Measurements from ENCODE around the gene CX3CL1. TPM values are rescaled to one million over a fixed set of nuclear protein-coding genes. Genes with fewer than 3 reads are reported as not detected.
A peak's percentile ranks its signal among the peaks of the same experiment; 100 is the strongest.

Gene CX3CL1
- polyA plus RNA-seq, 4 donors: 0.67 to 25.4 (median 9.7) TPM

DNA sequence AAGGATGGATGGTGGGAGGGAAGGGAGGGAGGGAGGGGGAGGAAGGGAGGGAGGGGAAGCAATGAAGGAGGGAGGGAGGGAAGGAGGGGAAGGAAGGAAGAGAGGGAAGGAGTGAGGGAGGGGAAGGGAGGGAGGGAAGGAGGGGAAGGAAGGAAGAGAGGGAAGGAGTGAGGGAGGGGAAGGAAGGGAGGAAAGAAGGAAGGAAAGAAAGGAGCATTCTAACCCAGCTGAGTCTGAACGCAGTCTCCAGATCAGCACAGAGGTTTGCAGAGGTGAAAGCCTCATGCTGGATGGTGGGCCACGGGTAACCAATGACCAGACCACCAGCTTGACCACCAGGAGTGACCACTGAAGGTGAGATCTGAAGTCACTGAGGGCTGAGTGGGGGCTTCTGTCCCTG, 50.9 kb downstream of the CX3CL1 start:
- Histone ChIP-seq H3K27ac (ENCODE audit: low read depth in 1 of 3, low read length in 2 of 3) (no peak overlapping the region), H3K9me3 (ENCODE audit: control insufficient read depth in 2 of 2, insufficient read depth in 1 of 2, low read depth in 1 of 2, low read length in 1 of 2) (no peaks in the 10 kb centered on the region), H3K27me3 (ENCODE audit: control insufficient read depth in 3 of 3, insufficient read depth in 3 of 3, low read length in 3 of 3) (no peaks in the 10 kb centered on the region), H3K4me3 (ENCODE audit: low read depth in 1 of 3, low read length in 3 of 3) (no peak overlapping the region), H3K36me3 (ENCODE audit: control insufficient read depth in 3 of 3, insufficient read depth in 2 of 3, low read depth in 1 of 3, low read length in 3 of 3) (peaks cover 0 to 14% (median 3%) of the 10 kb centered on the region in 3 donors), H3K4me1 (ENCODE audit: control insufficient read depth in 3 of 3, insufficient read depth in 2 of 3, low read depth in 1 of 3, low read length in 2 of 3) (peaks cover 0 to 7% (median 0%) of the 10 kb centered on the region in 3 donors)
- no peak for DNase-seq
- FAIRE-seq: no peak
- 74 to 77% (median 76%) methylated on average over 2 of the region's 2 CpGs for WGBS, 3 donors

DNA sequence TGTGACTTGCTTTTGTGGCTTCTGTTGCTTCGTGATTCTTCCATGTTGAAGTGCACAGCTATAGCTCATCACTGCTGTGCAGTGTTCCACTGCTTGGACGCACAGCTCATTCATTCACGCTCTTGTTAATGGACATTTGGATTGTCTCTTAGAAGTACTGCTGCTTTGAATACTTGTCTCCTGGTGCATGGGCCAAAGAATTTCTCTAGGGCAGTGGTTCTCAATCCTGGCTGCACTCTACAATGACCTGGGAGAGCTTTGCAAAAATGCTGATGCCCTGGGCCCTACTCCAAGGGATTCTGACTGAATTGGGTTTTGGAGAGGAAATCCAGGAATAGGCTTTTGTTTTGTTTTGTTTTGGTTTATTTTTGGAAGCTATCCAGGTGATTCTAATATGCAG, 52.3 kb downstream of the CX3CL1 start:
- Histone ChIP-seq H3K36me3 (ENCODE audit: control insufficient read depth in 3 of 3, insufficient read depth in 2 of 3, low read depth in 1 of 3, low read length in 3 of 3) (peaks cover 0 to 22% (median 8%) of the 10 kb centered on the region in 3 donors), H3K27ac (ENCODE audit: low read depth in 1 of 3, low read length in 2 of 3) (no peak overlapping the region), H3K4me1 (ENCODE audit: control insufficient read depth in 3 of 3, insufficient read depth in 2 of 3, low read depth in 1 of 3, low read length in 2 of 3) (peaks cover 0 to 3% (median 0%) of the 10 kb centered on the region in 3 donors), H3K27me3 (ENCODE audit: control insufficient read depth in 3 of 3, insufficient read depth in 3 of 3, low read length in 3 of 3) (no peaks in the 10 kb centered on the region), H3K9me3 (ENCODE audit: control insufficient read depth in 2 of 2, insufficient read depth in 1 of 2, low read depth in 1 of 2, low read length in 1 of 2) (no peaks in the 10 kb centered on the region), H3K4me3 (ENCODE audit: low read depth in 1 of 3, low read length in 3 of 3) (no peak overlapping the region)
- FAIRE-seq: no peak
- no peak for DNase-seq
- 68 to 86% (median 80%) methylated on average over 3 of the region's 3 CpGs for WGBS, 3 donors

DNA sequence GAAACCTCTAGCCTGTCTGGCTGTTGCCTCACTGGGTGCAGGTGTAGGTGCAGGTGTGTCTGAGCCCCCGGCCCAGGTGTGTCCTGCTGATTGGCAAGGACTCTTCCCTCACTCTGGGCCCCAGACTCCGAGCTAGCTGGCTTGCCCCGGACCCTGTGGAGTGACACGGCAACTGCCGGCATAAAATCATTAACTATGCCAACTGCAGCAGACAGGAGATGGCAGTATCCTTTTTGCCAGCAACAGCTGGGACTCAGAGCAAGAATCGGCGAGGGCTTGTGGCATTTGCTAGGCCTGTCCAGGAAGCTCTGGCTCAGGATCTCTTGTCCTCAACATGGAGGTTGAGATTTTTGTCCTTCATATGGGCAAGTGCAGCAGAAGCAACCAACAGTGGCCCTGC, 54.1 kb downstream of the CX3CL1 start:
- WGBS, 3 donors: 79 to 88% (median 83%) methylated on average over 7 of the region's 7 CpGs
- peaks cover 0 to 3% (median 0%) of the 10 kb centered on the region in 3 donors for H3K4me1 ChIP-seq (ENCODE audit: control insufficient read depth in 3 of 3, insufficient read depth in 2 of 3, low read depth in 1 of 3, low read length in 2 of 3)
- H3K36me3 ChIP-seq (ENCODE audit: control insufficient read depth in 3 of 3, insufficient read depth in 2 of 3, low read depth in 1 of 3, low read length in 3 of 3): peaks cover 5 to 38% (median 21%) of the 10 kb centered on the region in 3 donors
- no peak overlapping the region for H3K27ac ChIP-seq (ENCODE audit: low read depth in 1 of 3, low read length in 2 of 3)
- DNase-seq (no peak), FAIRE-seq (no peak)
- H3K4me3 ChIP-seq (ENCODE audit: low read depth in 1 of 3, low read length in 3 of 3): no peak overlapping the region
- no peaks in the 10 kb centered on the region for H3K9me3 ChIP-seq (ENCODE audit: control insufficient read depth in 2 of 2, insufficient read depth in 1 of 2, low read depth in 1 of 2, low read length in 1 of 2)
- no peaks in the 10 kb centered on the region for H3K27me3 ChIP-seq (ENCODE audit: control insufficient read depth in 3 of 3, insufficient read depth in 3 of 3, low read length in 3 of 3)

DNA sequence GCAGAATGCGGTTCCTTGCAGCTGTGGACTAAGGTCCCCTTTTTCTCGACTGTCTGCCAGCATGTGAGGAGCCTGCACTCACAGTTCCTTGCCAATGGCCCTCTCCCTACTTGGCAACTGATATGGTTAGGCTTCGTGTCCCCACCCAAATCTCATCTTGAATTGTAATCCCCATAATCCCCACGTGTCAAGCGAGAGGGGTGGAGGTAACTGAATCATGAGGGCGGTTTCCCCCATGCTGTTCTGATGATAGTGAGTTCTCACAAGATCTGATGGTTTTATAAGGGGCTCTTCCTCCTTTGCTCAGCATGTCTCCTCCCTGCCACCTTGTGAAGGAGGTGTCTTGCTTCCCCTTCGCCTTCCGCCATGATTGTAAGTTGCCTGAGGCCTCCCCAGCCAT, 55.0 kb downstream of the CX3CL1 start:
- no peak overlapping the region for H3K27ac ChIP-seq (ENCODE audit: low read depth in 1 of 3, low read length in 2 of 3)
- no peak overlapping the region for H3K4me3 ChIP-seq (ENCODE audit: low read depth in 1 of 3, low read length in 3 of 3)
- H3K27me3 ChIP-seq (ENCODE audit: control insufficient read depth in 3 of 3, insufficient read depth in 3 of 3, low read length in 3 of 3): no peaks in the 10 kb centered on the region
- H3K9me3 ChIP-seq (ENCODE audit: control insufficient read depth in 2 of 2, insufficient read depth in 1 of 2, low read depth in 1 of 2, low read length in 1 of 2): no peaks in the 10 kb centered on the region
- H3K4me1 ChIP-seq (ENCODE audit: control insufficient read depth in 3 of 3, insufficient read depth in 2 of 3, low read depth in 1 of 3, low read length in 2 of 3): peaks cover 0 to 5% (median 0%) of the 10 kb centered on the region in 3 donors
- peaks cover 5 to 43% (median 21%) of the 10 kb centered on the region in 3 donors for H3K36me3 ChIP-seq (ENCODE audit: control insufficient read depth in 3 of 3, insufficient read depth in 2 of 3, low read depth in 1 of 3, low read length in 3 of 3)
- DNase-seq (no peak), FAIRE-seq (no peak)
- WGBS, 3 donors: 85 to 90% (median 88%) methylated on average over 8 of the region's 8 CpGs

DNA sequence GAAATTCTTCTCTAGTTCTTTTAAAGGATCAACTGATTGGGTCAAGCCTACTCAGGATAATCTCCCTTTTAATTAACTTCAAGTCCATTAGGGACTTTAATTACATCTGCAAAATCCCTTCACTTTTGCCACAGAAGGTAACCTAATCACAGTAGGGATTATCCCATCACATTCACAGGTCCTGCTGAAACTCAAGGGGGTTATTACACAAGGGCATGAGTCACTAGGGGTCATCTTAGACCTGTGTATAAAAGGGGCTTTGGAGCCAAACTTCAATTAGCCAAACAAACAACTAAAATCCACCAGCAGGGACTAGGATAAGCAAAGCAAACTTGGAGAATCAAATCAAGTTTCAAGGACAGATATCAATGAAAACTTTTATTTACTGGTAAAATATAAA, 55.5 kb downstream of the CX3CL1 start:
- DNase-seq: no peak
- no peak overlapping the region for H3K27ac ChIP-seq (ENCODE audit: low read depth in 1 of 3, low read length in 2 of 3)
- no peaks in the 10 kb centered on the region for H3K9me3 ChIP-seq (ENCODE audit: control insufficient read depth in 2 of 2, insufficient read depth in 1 of 2, low read depth in 1 of 2, low read length in 1 of 2)
- H3K36me3 ChIP-seq (ENCODE audit: control insufficient read depth in 3 of 3, insufficient read depth in 2 of 3, low read depth in 1 of 3, low read length in 3 of 3): peaks cover 5 to 47% (median 21%) of the 10 kb centered on the region in 3 donors
- H3K4me1 ChIP-seq (ENCODE audit: control insufficient read depth in 3 of 3, insufficient read depth in 2 of 3, low read depth in 1 of 3, low read length in 2 of 3): peaks cover 0 to 10% (median 0%) of the 10 kb centered on the region in 3 donors
- no peak for FAIRE-seq
- no peak overlapping the region for H3K4me3 ChIP-seq (ENCODE audit: low read depth in 1 of 3, low read length in 3 of 3)
- H3K27me3 ChIP-seq (ENCODE audit: control insufficient read depth in 3 of 3, insufficient read depth in 3 of 3, low read length in 3 of 3): no peaks in the 10 kb centered on the region

DNA sequence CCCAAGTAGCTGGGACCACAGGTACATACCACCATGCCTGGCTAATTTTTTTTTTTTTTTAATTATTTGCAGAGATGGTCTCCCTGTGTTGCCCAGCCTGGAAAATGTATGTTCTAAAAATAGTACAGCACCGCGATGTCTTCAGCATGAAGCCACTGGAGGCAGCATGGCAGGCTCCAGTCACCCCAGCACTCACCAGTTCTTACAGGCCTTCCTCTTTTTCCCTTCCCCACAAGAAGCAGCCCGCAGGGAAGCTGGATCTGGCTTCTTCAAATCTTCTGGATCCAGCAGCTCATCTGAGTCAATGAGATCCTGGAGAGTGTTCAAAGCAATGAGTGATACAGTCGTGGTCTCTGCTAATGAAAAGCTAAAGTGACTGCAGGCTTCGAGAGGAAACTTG, 58.7 kb downstream of the CX3CL1 start:
- Histone ChIP-seq H3K4me3 (ENCODE audit: low read depth in 1 of 3, low read length in 3 of 3) (no peak overlapping the region), H3K4me1 (ENCODE audit: control insufficient read depth in 3 of 3, insufficient read depth in 2 of 3, low read depth in 1 of 3, low read length in 2 of 3) (peaks cover 0 to 13% (median 0%) of the 10 kb centered on the region in 3 donors), H3K36me3 (ENCODE audit: control insufficient read depth in 3 of 3, insufficient read depth in 2 of 3, low read depth in 1 of 3, low read length in 3 of 3) (peaks cover 17 to 60% (median 28%) of the 10 kb centered on the region in 3 donors), H3K27me3 (ENCODE audit: control insufficient read depth in 3 of 3, insufficient read depth in 3 of 3, low read length in 3 of 3) (no peaks in the 10 kb centered on the region), H3K27ac (ENCODE audit: low read depth in 1 of 3, low read length in 2 of 3) (no peak overlapping the region), H3K9me3 (ENCODE audit: control insufficient read depth in 2 of 2, insufficient read depth in 1 of 2, low read depth in 1 of 2, low read length in 1 of 2) (no peaks in the 10 kb centered on the region)
- FAIRE-seq (no peak), DNase-seq (no peak)
- WGBS, 3 donors: 90 to 92% (median 91%) methylated on average over 5 of the region's 5 CpGs

DNA sequence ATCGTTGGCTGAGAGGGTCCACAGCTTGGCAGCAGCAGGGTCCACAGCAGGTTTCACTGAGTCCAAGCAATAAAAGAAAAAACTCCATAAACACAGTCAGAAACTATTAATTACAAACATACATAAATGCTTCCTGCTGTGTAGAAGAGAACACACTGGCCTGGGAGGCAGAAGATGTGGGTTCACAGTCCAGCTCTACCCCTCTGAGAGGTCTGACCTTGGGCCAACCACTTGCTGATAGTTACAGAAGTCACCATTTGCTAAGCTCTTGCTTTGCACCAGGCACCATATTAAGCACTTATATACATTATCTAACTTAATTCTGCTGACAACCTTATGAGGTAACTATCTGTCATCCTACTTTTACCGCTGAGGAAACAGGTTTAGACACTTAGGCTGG, 60.2 kb downstream of the CX3CL1 start:
- Histone ChIP-seq H3K36me3 (ENCODE audit: control insufficient read depth in 3 of 3, insufficient read depth in 2 of 3, low read depth in 1 of 3, low read length in 3 of 3) (peaks cover 18 to 59% (median 30%) of the 10 kb centered on the region in 3 donors), H3K4me3 (ENCODE audit: low read depth in 1 of 3, low read length in 3 of 3) (no peak overlapping the region), H3K4me1 (ENCODE audit: control insufficient read depth in 3 of 3, insufficient read depth in 2 of 3, low read depth in 1 of 3, low read length in 2 of 3) (peaks cover 0 to 13% (median 0%) of the 10 kb centered on the region in 3 donors), H3K27me3 (ENCODE audit: control insufficient read depth in 3 of 3, insufficient read depth in 3 of 3, low read length in 3 of 3) (no peaks in the 10 kb centered on the region), H3K27ac (ENCODE audit: low read depth in 1 of 3, low read length in 2 of 3) (peak overlapping the region in 2 of 3 donors; percentile 67 to 69), H3K9me3 (ENCODE audit: control insufficient read depth in 2 of 2, insufficient read depth in 1 of 2, low read depth in 1 of 2, low read length in 1 of 2) (no peaks in the 10 kb centered on the region)
- FAIRE-seq: no peak
- 61 to 82% (median 65%) methylated on average over 2 of the region's 2 CpGs for WGBS, 3 donors
- peak; percentile 62 to 79 for DNase-seq

DNA sequence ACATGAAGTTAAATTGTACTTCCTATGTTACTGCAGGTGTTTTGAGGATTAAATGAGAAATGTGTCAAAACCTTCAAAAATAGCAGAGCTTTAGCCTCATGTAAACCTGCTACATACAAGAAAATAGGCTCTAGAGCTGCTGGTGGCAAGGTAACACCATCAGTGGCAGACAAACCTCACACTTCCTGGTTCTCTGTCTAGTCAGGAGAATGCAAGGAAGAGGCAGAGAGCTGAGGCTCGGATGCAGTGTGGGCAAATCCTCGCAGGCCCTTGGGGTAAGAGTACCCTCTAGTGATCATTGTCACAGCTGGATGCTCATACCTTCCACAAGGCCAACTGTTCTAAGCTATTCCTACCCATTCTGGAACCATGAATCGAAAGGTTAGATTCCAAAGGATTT, 60.7 kb downstream of the CX3CL1 start:
- H3K4me1 ChIP-seq (ENCODE audit: control insufficient read depth in 3 of 3, insufficient read depth in 2 of 3, low read depth in 1 of 3, low read length in 2 of 3): peaks cover 0 to 13% (median 0%) of the 10 kb centered on the region in 3 donors
- peaks cover 18 to 60% (median 27%) of the 10 kb centered on the region in 3 donors for H3K36me3 ChIP-seq (ENCODE audit: control insufficient read depth in 3 of 3, insufficient read depth in 2 of 3, low read depth in 1 of 3, low read length in 3 of 3)
- peak overlapping the region in 2 of 3 donors; percentile 67 for H3K27ac ChIP-seq (ENCODE audit: low read depth in 1 of 3, low read length in 2 of 3)
- WGBS, 3 donors: 90 to 91% (median 91%) methylated on average over 3 of the region's 3 CpGs
- no peaks in the 10 kb centered on the region for H3K27me3 ChIP-seq (ENCODE audit: control insufficient read depth in 3 of 3, insufficient read depth in 3 of 3, low read length in 3 of 3)
- H3K4me3 ChIP-seq (ENCODE audit: low read depth in 1 of 3, low read length in 3 of 3): no peak overlapping the region
- FAIRE-seq (no peak), DNase-seq (no peak)
- no peaks in the 10 kb centered on the region for H3K9me3 ChIP-seq (ENCODE audit: control insufficient read depth in 2 of 2, insufficient read depth in 1 of 2, low read depth in 1 of 2, low read length in 1 of 2)

DNA sequence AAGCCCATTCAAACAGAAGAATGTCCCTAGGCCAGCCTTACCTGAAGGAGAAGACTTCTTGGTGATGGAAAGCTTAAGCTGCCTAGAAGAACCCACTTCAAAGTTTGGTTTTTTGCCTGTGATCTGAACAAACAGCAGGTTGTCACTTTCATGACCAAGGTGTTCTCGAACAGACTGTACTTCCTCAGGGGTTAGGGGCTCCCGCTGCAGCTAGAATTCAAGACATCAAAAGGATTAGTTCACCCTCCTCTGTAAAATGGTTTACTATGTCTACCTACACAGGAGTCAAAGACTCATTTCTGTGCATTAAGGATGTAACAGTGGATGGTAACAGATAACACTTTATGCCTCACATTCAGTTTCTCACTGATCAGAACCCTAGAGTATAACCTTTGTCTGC, 61.7 kb downstream of the CX3CL1 start:
- Histone ChIP-seq H3K27me3 (ENCODE audit: control insufficient read depth in 3 of 3, insufficient read depth in 3 of 3, low read length in 3 of 3) (no peaks in the 10 kb centered on the region), H3K27ac (ENCODE audit: low read depth in 1 of 3, low read length in 2 of 3) (no peak overlapping the region), H3K4me1 (ENCODE audit: control insufficient read depth in 3 of 3, insufficient read depth in 2 of 3, low read depth in 1 of 3, low read length in 2 of 3) (peaks cover 0 to 13% (median 0%) of the 10 kb centered on the region in 3 donors), H3K9me3 (ENCODE audit: control insufficient read depth in 2 of 2, insufficient read depth in 1 of 2, low read depth in 1 of 2, low read length in 1 of 2) (no peaks in the 10 kb centered on the region), H3K4me3 (ENCODE audit: low read depth in 1 of 3, low read length in 3 of 3) (no peak overlapping the region), H3K36me3 (ENCODE audit: control insufficient read depth in 3 of 3, insufficient read depth in 2 of 3, low read depth in 1 of 3, low read length in 3 of 3) (peaks cover 19 to 55% (median 24%) of the 10 kb centered on the region in 3 donors)
- DNase-seq: no peak
- FAIRE-seq: no peak
- 87 to 93% (median 88%) methylated on average over 2 of the region's 2 CpGs for WGBS, 3 donors
